Measurements from ENCODE around the gene PDE3A. TPM values are rescaled to one million over a fixed set of nuclear protein-coding genes. Genes with fewer than 3 reads are reported as not detected.

PDE3A gene
- total RNA-seq, 1 donor from 2014 or later, result 12.0 TPM

DNA sequence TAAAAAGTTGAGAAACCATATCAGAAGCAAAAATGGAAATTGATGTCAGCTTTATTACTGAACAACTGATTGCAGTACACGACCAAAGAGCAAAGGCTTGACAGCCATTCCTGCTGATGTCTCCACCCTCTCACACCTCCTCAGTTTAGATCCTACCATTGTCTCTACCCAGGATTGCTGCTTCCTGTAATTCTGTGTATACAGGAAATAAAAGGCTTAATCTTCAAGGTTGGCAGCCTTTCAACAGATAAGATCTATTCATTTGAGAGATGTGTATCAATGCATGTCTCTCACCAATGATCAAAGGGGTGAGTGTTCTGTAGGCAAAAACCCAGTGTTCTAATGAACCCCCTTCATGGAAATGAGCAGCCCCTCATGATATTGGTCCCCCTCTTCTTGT is 353.8 kb downstream of the PDE3A start:
- Mint-ChIP-seq H3K4me1 (no peaks in the 10 kb centered on the region), H3K27ac (no peak overlapping the region), H3K9me3 (no peaks in the 10 kb centered on the region), H3K27me3 (ENCODE audit: low read depth) (no peaks in the 10 kb centered on the region), H3K4me3 (no peak overlapping the region), H3K36me3 (no peaks in the 10 kb centered on the region)
- TF ChIP-seq, protein P1, sequence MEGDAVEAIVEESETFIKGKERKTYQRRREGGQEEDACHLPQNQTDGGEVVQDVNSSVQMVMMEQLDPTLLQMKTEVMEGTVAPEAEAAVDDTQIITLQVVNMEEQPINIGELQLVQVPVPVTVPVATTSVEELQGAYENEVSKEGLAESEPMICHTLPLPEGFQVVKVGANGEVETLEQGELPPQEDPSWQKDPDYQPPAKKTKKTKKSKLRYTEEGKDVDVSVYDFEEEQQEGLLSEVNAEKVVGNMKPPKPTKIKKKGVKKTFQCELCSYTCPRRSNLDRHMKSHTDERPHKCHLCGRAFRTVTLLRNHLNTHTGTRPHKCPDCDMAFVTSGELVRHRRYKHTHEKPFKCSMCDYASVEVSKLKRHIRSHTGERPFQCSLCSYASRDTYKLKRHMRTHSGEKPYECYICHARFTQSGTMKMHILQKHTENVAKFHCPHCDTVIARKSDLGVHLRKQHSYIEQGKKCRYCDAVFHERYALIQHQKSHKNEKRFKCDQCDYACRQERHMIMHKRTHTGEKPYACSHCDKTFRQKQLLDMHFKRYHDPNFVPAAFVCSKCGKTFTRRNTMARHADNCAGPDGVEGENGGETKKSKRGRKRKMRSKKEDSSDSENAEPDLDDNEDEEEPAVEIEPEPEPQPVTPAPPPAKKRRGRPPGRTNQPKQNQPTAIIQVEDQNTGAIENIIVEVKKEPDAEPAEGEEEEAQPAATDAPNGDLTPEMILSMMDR (IDR thresholded peaks at IDR 0.05; ENCODE audit: unreplicated experiment), result no peak
- DNase-seq (ENCODE audit: low spot score in 2 of 2, unreplicated experiment in 2 of 2), result no peak

DNA sequence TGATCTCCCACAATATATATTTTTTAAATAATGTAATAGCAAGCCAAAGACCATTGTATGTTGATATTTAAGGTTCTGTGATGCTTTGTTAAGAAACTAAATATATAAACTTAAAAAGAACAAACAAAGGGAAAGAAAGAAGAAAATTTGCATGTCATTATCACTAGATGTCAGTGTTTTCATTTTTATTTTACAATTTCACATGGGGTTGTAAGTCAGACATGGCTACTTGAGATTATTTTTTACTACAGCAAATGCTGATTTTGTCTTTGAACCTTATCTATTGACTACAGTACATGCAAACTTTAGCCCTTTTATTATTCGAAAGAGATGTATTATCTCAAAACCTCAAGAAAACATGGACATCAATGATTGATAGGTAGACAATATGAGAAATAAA is 362.9 kb downstream of the PDE3A start:
- Mint-ChIP-seq H3K36me3 (no peaks in the 10 kb centered on the region), H3K9me3 (no peaks in the 10 kb centered on the region), H3K27me3 (ENCODE audit: low read depth) (peaks cover 4% of the 10 kb centered on the region), H3K27ac (no peak overlapping the region), H3K4me3 (no peak overlapping the region), H3K4me1 (no peaks in the 10 kb centered on the region)
- TF ChIP-seq, protein P1 (IDR thresholded peaks at IDR 0.05; ENCODE audit: unreplicated experiment), result no peak
- no peak for DNase-seq (ENCODE audit: low spot score in 2 of 2, unreplicated experiment in 2 of 2)

Measured in mesothelial cell of epicardium (in vitro differentiated cells).